Caki2 (cell line): ENCODE results near the gene SCRN3. TPM values are rescaled to one million over a fixed set of nuclear protein-coding genes. Genes with fewer than 3 reads are reported as not detected.

Source experiments
- DNase-seq: peaks from one replicate; pipeline ENCODE4 v3.0.0-alpha.2; 2015; ENCODE audit warnings: low read depth
- in situ Hi-C: cut with HindIII; loops from 2 replicates; pipeline ENCODE4 v1.10.0; 2016; ENCODE audit warnings: low sequenced_read_pairs, low pct_unique_long_range_greater_than_20kb, mixed read lengths
- total RNA-seq: library from RNA; depleted of rRNA; stranded (reverse); fragments of >200 nt; shearing (Covaris generic); gene quantifications from 2 replicates; pipeline ENCODE4 v1.2.3, GENCODE V29; 2014; ENCODE audit warnings: low replicate concordance; rRNA removed

SCRN3 gene
- total RNA-seq, 1 experiment from 2014 or later = 7.4 TPM

- in situ Hi-C loops = no loop called here
Observed at GRCh38 chr2:174450021-174450816, 54.7 kb downstream of the SCRN3 start.

GRCh38 chr2:174454566-174454965 lies 59.0 kb downstream of the SCRN3 start:
- in situ Hi-C loops = no loop called here

More at GRCh38 chr2:174450021-174450816, 54.7 kb downstream of the SCRN3 start:
- no peak for DNase-seq

GRCh38 chr2:174461221-174461620 lies 65.7 kb downstream of the SCRN3 start:
- in situ Hi-C loops = no loop called here
- no peak for DNase-seq

More at GRCh38 chr2:174454566-174454965, 59.0 kb downstream of the SCRN3 start:
- DNase-seq = no peak

GRCh38 chr2:174465327-174465726 lies 69.8 kb downstream of the SCRN3 start:
- DNase-seq = no peak
- in situ Hi-C loops = no loop called here

GRCh38 chr2:174473796-174474195 lies 78.3 kb downstream of the SCRN3 start:
- peak; percentile 25 for DNase-seq
- in situ Hi-C loops = no loop called here

GRCh38 chr2:174477759-174478158 lies 82.2 kb downstream of the SCRN3 start:
- in situ Hi-C loops = no loop called here
- DNase-seq = no peak

Other genes starting within 250 kb of the SCRN3 start
- 175 and 195 TPM in 2 replicates for gene OLA1, start 147.2 kb upstream of the SCRN3 start, total RNA-seq
- gene SP9, start 60.8 kb upstream of the SCRN3 start, total RNA-seq = not detected in 2 replicates
- 0.06 and 0.64 TPM in 2 replicates for gene GPR155, start 91.3 kb downstream of the SCRN3 start, total RNA-seq
- 0.61 and 3.5 TPM in 2 replicates for gene WIPF1, start 202.1 kb downstream of the SCRN3 start, total RNA-seq